GM18517 (cell line): Measurements from ENCODE around the gene PCDHB11.
"Not testable (repeated sequence)": the region's sequence is repeated elsewhere in the genome, so short reads cannot be mapped to it uniquely, and the experiment has no call there.

ENCODE experiments used
- ATAC-seq: cut with Tn5 transposase; IDR thresholded peaks from one replicate; pipeline ENCODE4 v1.9.1; 2021; ENCODE audit warnings: mild to moderate bottlenecking, moderate library complexity; ENCODE audit not compliant: unreplicated experiment

PCDHB11 gene

GRCh38 chr5:141186897-141187512 lies 12.4 kb upstream of the PCDHB11 start, which contains the start of gene PCDHB9:
Gene PCDHB9, plus strand, starts transcription at chr5:141187161. Its CDS starts 158 bp downstream, at chr5:141187319.
- ATAC-seq: no peak

- ATAC-seq: not testable (repeated sequence)
Observed at GRCh38 chr5:141188682-141189081, 10.7 kb upstream of the PCDHB11 start.

DNA sequence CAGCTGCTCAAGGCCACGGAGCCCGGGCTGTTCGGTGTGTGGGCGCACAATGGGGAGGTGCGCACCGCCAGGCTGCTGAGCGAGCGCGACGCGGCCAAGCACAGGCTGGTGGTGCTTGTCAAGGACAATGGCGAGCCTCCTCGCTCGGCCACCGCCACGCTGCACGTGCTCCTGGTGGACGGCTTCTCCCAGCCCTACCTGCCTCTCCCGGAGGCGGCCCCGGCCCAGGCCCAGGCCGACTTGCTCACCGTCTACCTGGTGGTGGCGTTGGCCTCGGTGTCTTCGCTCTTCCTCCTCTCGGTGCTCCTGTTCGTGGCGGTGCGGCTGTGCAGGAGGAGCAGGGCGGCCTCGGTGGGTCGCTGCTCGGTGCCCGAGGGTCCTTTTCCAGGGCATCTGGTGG lies 10.3 kb upstream of the PCDHB11 start:
- not testable (repeated sequence) for ATAC-seq

GRCh38 chr5:141192110-141192725 lies 7.2 kb upstream of the PCDHB11 start, which contains the start of gene PCDHB10:
Gene PCDHB10, plus strand, starts transcription at chr5:141192353. Its CDS starts 200 bp downstream, at chr5:141192553.
- ATAC-seq: no peak

DNA sequence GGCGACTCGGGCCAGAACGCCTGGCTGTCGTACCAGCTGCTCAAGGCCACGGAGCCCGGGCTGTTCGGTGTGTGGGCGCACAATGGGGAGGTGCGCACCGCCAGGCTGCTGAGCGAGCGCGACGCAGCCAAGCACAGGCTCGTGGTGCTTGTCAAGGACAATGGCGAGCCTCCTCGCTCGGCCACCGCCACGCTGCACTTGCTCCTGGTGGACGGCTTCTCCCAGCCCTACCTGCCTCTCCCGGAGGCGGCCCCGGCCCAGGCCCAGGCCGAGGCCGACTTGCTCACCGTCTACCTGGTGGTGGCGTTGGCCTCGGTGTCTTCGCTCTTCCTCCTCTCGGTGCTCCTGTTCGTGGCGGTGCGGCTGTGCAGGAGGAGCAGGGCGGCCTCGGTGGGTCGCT lies 5.1 kb upstream of the PCDHB11 start:
- not testable (repeated sequence) for ATAC-seq

- ATAC-seq: no peak
Observed at GRCh38 chr5:141196363-141196762, 3.1 kb upstream of the PCDHB11 start.

- not testable (repeated sequence) for ATAC-seq
Observed at GRCh38 chr5:141201126-141201525, 1.7 kb downstream of the PCDHB11 start.

DNA sequence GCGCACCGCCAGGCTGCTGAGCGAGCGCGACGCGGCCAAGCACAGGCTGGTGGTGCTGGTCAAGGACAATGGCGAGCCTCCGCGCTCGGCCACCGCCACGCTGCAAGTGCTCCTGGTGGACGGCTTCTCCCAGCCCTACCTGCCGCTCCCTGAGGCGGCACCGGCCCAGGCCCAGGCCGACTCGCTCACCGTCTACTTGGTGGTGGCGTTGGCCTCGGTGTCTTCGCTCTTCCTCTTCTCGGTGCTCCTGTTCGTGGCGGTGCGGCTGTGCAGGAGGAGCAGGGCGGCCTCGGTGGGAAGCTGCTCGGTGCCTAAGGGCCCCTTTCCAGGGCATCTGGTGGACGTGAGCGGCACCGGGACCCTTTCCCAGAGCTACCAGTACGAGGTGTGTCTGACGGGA lies 2.2 kb downstream of the PCDHB11 start:
- not testable (repeated sequence) for ATAC-seq

- ATAC-seq: no peak
Observed at GRCh38 chr5:141208478-141208877, 9.1 kb downstream of the PCDHB11 start, which contains the start of gene PCDHB12. Gene PCDHB12, plus strand, starts transcription at chr5:141208719. Its CDS starts 189 bp downstream, at chr5:141208908.

DNA sequence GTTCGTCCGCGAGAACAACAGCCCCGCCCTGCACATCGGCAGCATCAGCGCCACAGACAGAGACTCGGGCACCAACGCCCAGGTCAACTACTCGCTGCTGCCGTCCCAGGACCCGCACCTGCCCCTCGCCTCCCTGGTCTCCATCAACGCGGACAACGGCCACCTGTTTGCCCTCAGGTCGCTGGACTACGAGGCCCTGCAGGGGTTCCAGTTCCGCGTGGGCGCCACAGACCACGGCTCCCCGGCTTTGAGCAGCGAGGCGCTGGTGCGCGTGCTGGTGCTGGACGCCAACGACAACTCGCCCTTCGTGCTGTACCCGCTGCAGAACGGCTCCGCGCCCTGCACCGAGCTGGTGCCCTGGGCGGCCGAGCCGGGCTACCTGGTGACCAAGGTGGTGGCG lies 10.9 kb downstream of the PCDHB11 start:
- not testable (repeated sequence) for ATAC-seq

- not testable (repeated sequence) for ATAC-seq
Observed at GRCh38 chr5:141210849-141211248, 11.4 kb downstream of the PCDHB11 start.

DNA sequence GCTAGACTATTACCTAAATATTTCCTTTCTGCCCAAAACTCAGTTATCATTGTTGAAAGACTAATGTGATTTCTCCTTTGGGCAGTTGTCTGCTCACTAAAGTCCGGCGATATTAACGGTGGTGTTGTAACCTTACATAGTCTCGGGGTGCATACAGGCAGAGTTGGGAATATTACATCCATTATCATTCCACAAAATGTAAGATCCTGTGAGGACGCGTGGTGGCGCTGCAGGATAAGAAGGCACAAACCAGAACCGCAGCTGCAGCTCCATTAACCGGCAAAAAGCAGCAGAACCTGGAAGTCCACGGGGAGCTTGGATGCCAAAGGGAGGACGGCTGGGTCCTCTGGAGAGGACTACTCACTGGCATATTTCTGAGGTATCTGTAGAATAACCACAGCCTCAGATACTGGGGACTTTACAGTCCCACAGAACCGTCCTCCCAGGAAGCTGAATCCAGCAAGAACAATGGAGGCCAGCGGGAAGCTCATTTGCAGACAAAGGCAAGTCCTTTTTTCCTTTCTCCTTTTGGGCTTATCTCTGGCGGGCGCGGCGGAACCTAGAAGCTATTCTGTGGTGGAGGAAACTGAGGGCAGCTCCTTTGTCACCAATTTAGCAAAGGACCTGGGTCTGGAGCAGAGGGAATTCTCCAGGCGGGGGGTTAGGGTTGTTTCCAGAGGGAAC lies 14.4 kb downstream of the PCDHB11 start, which contains the start of gene PCDHB13:
PCDHB13 (plus strand) TSS at position 264 of the 684 bp plus-strand sequence; CDS start at position 469, 205 bp downstream.
- ATAC-seq: not testable (repeated sequence)

GRCh38 chr5:141214583-141214982 lies 15.2 kb downstream of the PCDHB11 start:
- ATAC-seq: not testable (repeated sequence)

DNA sequence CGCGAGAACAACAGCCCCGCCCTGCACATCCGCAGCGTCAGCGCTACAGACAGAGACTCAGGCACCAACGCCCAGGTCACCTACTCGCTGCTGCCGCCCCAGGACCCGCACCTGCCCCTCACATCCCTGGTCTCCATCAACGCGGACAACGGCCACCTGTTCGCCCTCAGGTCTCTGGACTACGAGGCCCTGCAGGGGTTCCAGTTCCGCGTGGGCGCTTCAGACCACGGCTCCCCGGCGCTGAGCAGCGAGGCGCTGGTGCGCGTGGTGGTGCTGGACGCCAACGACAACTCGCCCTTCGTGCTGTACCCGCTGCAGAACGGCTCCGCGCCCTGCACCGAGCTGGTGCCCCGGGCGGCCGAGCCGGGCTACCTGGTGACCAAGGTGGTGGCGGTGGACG lies 16.1 kb downstream of the PCDHB11 start:
- not testable (repeated sequence) for ATAC-seq

GRCh38 chr5:141216035-141216434 lies 16.6 kb downstream of the PCDHB11 start:
- not testable (repeated sequence) for ATAC-seq

DNA sequence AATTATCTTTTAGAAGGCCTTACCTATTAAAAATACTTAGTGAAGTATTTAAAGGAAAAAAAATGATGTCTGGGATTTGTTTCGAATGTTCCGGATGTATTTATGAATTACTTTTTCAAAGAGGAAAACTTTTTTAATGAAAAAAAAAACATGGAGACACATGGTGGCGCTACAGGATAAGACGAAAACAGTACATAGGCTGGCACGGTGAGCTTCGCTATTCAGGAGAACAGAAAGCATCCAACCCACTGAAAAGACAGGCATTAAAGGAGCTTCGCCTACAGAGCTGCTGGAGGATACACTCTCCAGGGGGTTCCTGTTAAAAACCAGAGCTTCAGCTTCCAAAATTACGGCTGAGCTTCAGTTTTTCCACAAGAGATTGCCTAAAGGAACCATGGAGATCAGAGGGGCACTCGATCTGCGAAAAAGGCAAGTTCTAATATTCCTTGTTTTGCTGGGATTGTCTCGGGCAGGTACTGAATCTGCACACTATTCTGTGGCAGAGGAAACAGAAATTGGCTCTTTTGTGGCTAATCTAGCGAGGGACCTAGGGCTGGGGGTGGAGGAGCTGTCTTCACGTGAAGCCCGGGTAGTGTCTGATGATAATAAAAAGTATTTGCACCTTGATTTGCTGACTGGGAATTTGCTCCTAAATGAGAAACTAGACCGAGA lies 23.8 kb downstream of the PCDHB11 start, which contains the start of gene PCDHB14:
PCDHB14 (plus strand) TSS at position 232 of the 672 bp plus-strand sequence; CDS start at position 395, 163 bp downstream.
- no peak for ATAC-seq

GRCh38 chr5:141224844-141225243 lies 25.4 kb downstream of the PCDHB11 start:
- not testable (repeated sequence) for ATAC-seq

DNA sequence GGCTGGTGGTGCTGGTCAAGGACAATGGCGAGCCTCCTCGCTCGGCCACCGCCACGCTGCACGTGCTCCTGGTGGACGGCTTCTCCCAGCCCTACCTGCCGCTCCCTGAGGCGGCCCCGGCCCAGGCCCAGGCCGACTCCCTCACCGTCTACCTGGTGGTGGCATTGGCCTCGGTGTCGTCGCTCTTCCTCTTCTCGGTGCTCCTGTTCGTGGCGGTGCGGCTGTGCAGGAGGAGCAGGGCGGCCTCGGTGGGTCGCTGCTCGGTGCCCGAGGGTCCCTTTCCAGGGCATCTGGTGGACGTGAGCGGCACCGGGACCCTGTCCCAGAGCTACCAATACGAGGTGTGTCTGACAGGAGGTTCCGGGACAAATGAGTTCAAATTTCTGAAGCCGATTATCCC lies 26.0 kb downstream of the PCDHB11 start:
- ATAC-seq: not testable (repeated sequence)

DNA sequence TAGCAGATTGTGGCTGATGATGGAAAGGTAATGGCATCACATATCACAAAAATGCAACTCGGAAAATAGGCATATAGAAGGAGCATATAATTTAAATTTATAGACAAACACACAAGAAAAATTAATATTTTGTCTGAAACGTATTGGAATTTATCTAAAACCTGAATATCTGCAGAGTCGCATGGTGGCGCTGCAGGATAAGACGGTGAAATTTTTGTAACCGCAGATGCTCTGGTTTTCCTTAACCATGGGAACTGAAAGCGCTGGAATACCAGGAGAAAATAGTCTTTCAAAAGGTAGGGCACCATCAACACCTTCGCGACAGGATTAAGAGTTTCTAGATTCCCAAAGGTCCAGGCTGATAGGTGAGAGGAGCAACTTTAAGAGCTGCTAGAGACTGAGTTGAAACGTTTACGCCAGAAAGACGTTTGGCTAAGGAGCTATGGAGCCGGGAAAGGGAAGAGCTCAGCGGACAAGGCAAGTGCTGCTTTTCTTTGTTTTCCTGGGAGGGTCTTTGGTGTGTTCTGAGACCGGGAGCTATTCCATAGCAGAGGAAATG lies 34.8 kb downstream of the PCDHB11 start:
- ATAC-seq: no peak

DNA sequence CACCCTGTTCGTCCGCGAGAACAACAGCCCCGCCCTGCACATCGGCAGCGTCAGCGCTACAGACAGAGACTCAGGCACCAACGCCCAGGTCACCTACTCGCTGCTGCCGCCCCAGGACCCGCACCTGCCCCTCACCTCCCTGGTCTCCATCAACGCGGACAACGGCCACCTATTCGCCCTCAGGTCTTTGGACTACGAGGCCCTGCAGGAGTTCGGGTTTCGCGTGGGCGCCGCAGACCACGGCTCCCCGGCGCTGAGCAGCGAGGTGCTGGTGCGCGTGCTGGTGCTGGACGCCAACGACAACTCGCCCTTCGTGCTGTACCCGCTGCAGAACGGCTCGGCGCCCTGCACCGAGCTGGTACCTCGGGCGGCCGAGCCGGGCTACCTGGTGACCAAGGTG lies 36.5 kb downstream of the PCDHB11 start:
- not testable (repeated sequence) for ATAC-seq
